ENCODE measurements around the gene SYNGR4. TPM values are rescaled to one million over a fixed set of nuclear protein-coding genes. Genes with fewer than 3 reads are reported as not detected.

Gene SYNGR4
- total RNA-seq, 1 experiment from 2014 or later: 0.49 TPM

GRCh38 chr19:48385461-48386087 is 21.4 kb downstream of the SYNGR4 start:
- no peak overlapping the region for H3K27ac ChIP-seq (ENCODE audit: low read depth, low read length)
- H3K79me2 ChIP-seq (ENCODE audit: insufficient read depth, low read length): peaks cover 38% of the 10 kb centered on the region
- H3K4me1 ChIP-seq (ENCODE audit: control insufficient read depth in 1 of 2, insufficient read depth in 2 of 2, low read length in 2 of 2): peaks cover 0 to 11% of the 10 kb centered on the region in 2 experiments; a peak in 1 of 4 replicates
- no peak overlapping the region for H2AFZ ChIP-seq (ENCODE audit: low read depth, low read length, poor library complexity, severe bottlenecking)
- H3K4me3 ChIP-seq (replicated peaks in 1 of 2; ENCODE audit: low read depth in 1 of 2, low read length in 2 of 2): no peak overlapping the region
- no peaks in the 10 kb centered on the region for H3K27me3 ChIP-seq (ENCODE audit: insufficient read depth, low read length)
- H3K9me2 ChIP-seq (ENCODE audit: insufficient read depth): no peaks in the 10 kb centered on the region
- ChIA-PET RAD21 (ENCODE audit: low non-redundant PET in 1 of 2, low total read pairs in 2 of 2, uncharacterized antibody in 2 of 2, unreplicated experiment in 2 of 2) (no interaction called here), POLR2A (no interaction called here), CTCF (no interaction called here)
- peaks cover 50 to 51% of the 10 kb centered on the region in 2 experiments for H3K36me3 ChIP-seq (ENCODE audit: control insufficient read depth in 1 of 2, insufficient read depth in 2 of 2, low read length in 2 of 2)
- H3K4me2 ChIP-seq (ENCODE audit: low read length): no peak overlapping the region
- ATAC-seq (no peak), DNase-seq (ENCODE audit: low read depth, low spot score) (no peak)
- intact Hi-C loops (cut with micrococcal nuclease): no loop called here
- TF ChIP-seq POLR2AphosphoS5 (IDR thresholded peaks at IDR 0.05; ENCODE audit: low read depth, low read length): no peak
- TF ChIP-seq TCF7L2 (IDR thresholded peaks at IDR 0.05; ENCODE audit: borderline replicate concordance, extremely low read depth, insufficient read depth, insufficient read length): no peak
- TF ChIP-seq SIN3A (IDR thresholded peaks at IDR 0.05; ENCODE audit: low read depth): no peak
- TF ChIP-seq RAD21 (IDR thresholded peaks at IDR 0.05; ENCODE audit: low read depth): no peak
- no peak for TF ChIP-seq EZH2phosphoT487 (IDR thresholded peaks at IDR 0.05; ENCODE audit: borderline replicate concordance)
- TF ChIP-seq CTCF (IDR thresholded peaks at IDR 0.05 in 2 of 3, conservative IDR thresholded peaks at IDR 0.05 in 1 of 3; ENCODE audit: borderline replicate concordance in 1 of 3, insufficient read depth in 1 of 3, low read depth in 2 of 3, low read length in 2 of 3): no peak
- TF ChIP-seq SP1 (IDR thresholded peaks at IDR 0.05; ENCODE audit: low read depth): no peak
- TF ChIP-seq ZBTB33 (IDR thresholded peaks at IDR 0.05; ENCODE audit: extremely low read depth, insufficient replicate concordance, low read length): no peak
- TF ChIP-seq SRF (IDR thresholded peaks at IDR 0.05; ENCODE audit: low read depth): no peak
- no peak for TF ChIP-seq FOSL1 (IDR thresholded peaks at IDR 0.05; ENCODE audit: low read depth)
- no peak for TF ChIP-seq ZFX (IDR thresholded peaks at IDR 0.05)
- TF ChIP-seq MAX (IDR thresholded peaks at IDR 0.05): no peak
- TF ChIP-seq EGR1 (IDR thresholded peaks at IDR 0.05; ENCODE audit: low read depth): no peak
- H3K9ac ChIP-seq (ENCODE audit: low read length): no peak overlapping the region
- H3K9me3 ChIP-seq (ENCODE audit: control insufficient read depth in 1 of 2, insufficient read depth in 1 of 2, low read depth in 1 of 2, low read length in 2 of 2): no peaks in the 10 kb centered on the region
- H4K20me1 ChIP-seq (ENCODE audit: insufficient read depth): 0 out of 2 replicates have a peak, but pooled peaks cover 2% of the 10 kb centered on the region
- no TSS peak for BruUV-seq (replicated peaks)
